Thyroid gland (tissue), 4 donors: ENCODE data around the gene NDST1. TPM values are rescaled to one million over a fixed set of nuclear protein-coding genes. Genes with fewer than 3 reads are reported as not detected.

Source experiments
- DNase-seq, 2 donors: peaks; one replicate each; pipeline ENCODE4 v3.0.0-alpha.2; 2019
- H3K27ac ChIP-seq, 3 donors: fragments of 200-600 bp; sonication (generic); 1 replicate in 2 of 3; 2 replicates in 1 of 3; pipeline ENCODE4 v1.5.1; 2016 to 2019; ENCODE audit warnings: mild to moderate bottlenecking in 1 of 3, moderate library complexity in 1 of 3
- H3K27me3 ChIP-seq: fragments of 200-600 bp; sonication (generic); one replicate; pipeline ENCODE4 v1.5.1; 2019
- H3K36me3 ChIP-seq, 2 donors: fragments of 200-600 bp; sonication (generic); one replicate each; pipeline ENCODE4 v1.5.1; 2016 to 2019
- H3K4me1 ChIP-seq, 2 donors: fragments of 200-600 bp; sonication (generic); one replicate each; pipeline ENCODE4 v1.5.1; 2017 to 2019
- H3K4me3 ChIP-seq, 3 donors: fragments of 200-600 bp; sonication (generic); replicated peaks in 1 of 3; 1 replicate in 2 of 3; 2 replicates in 1 of 3; pipeline ENCODE4 v1.5.1; 2016; ENCODE audit warnings: mild to moderate bottlenecking in 1 of 3
- H3K9me3 ChIP-seq: fragments of 200-600 bp; sonication (generic); one replicate; pipeline ENCODE4 v1.5.1; 2017
- CTCF ChIP-seq, 6 experiments: fragments of 200-600 bp in 3 of 6; fragments of 450-650 bp in 3 of 6; sonication (generic) in 3 of 6; IDR thresholded peaks; one replicate each; pipeline ENCODE4 v1.5.1; 2016 to 2019; ENCODE audit warnings: antibody characterized with exemption in 6 of 6, mild to moderate bottlenecking in 2 of 6, inconsistent platforms in 1 of 6, moderate library complexity in 1 of 6
- POLR2A ChIP-seq, 2 donors: fragments of 450-650 bp; IDR thresholded peaks; one replicate each; pipeline ENCODE4 v1.6.1; 2017; ENCODE audit warnings: antibody characterized with exemption in 2 of 2, mild to moderate bottlenecking in 2 of 2, moderate library complexity in 1 of 2
- WGBS, 2 donors: methylation state at CpG; one replicate each; pipeline ENCODE4 v1.1.5; 2017; 5-methylcytosine and 5-hydroxymethylcytosine counted together
- intact Hi-C: fragments of 100-400 bp; cut with DNase I; formaldehyde crosslinking; loops from one replicate; pipeline ENCODE4 v1.15.1; 2023
- total RNA-seq, 4 donors: library from RNA; depleted of rRNA; stranded (reverse); fragments of >200 nt; gene quantifications; one replicate each; pipeline ENCODE4 v1.2.3, GENCODE V29; 2016

The NDST1 gene
- total RNA-seq, 4 donors from 2014 or later: 84.9 to 171 (median 113) TPM

GRCh38 chr5:150604894-150605440, 97.0 kb downstream of the NDST1 start:
- Histone ChIP-seq H3K27me3 (no peaks in the 10 kb centered on the region), H3K27ac (no peak overlapping the region), H3K36me3 (no peaks in the 10 kb centered on the region), H3K4me1 (peaks cover 0 to 11% of the 10 kb centered on the region in 2 donors), H3K9me3 (no peaks in the 10 kb centered on the region), H3K4me3 (no peak overlapping the region)
- no peak for TF ChIP-seq CTCF (IDR thresholded peaks at IDR 0.05)
- TF ChIP-seq POLR2A (IDR thresholded peaks at IDR 0.05): no peak
- no peak for DNase-seq
- intact Hi-C loops: no loop called here
- WGBS, 2 donors: 91 to 98% methylated on average over 6 of the region's 6 CpGs

DNA sequence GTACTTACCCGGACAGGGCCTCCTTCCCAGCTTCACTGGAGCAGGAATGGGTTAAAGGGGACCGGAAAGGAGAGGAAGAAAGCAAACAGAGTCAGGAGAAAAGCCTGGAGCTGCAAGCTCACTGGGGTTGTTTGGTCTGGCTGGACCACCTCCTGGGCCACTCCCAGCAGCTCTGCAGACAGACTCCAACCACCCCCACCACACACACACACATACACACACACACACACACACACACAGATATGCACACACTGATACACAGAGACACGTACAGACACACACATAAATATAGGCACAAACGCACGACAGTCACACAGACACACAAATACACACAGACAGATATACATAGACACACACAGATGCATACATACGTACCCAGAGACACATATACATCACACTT, 97.6 kb downstream of the NDST1 start:
- WGBS, 2 donors: 75 to 76% methylated on average over 6 of the region's 6 CpGs
- H3K4me3 ChIP-seq: no peak overlapping the region
- no peak overlapping the region for H3K27ac ChIP-seq
- no peaks in the 10 kb centered on the region for H3K27me3 ChIP-seq
- TF ChIP-seq POLR2A (IDR thresholded peaks at IDR 0.05): no peak
- TF ChIP-seq CTCF (IDR thresholded peaks at IDR 0.05): no peak
- intact Hi-C loops: no loop called here
- DNase-seq: no peak
- peaks cover 0 to 9% of the 10 kb centered on the region in 2 donors for H3K4me1 ChIP-seq
- no peaks in the 10 kb centered on the region for H3K9me3 ChIP-seq
- H3K36me3 ChIP-seq: no peaks in the 10 kb centered on the region

DNA sequence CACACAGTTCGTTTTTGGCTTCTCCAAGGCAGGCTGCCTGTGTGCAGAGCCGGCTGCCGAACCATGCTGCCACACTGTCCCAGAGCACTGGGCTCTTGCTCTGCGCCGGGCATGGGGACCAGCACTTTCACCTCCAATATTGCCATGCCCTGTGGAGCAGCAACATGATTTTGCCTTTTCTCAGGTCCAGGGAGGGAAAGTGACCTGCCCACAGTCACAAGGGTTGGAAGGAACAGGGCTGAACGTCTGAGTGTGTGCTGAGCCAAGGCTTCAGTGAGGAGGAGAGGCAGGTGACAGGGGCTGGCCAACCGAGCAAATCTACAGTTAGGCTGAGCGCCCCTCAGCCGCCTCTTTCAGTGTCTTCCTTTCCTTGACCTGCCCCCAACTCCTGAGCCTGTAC, 98.5 kb downstream of the NDST1 start:
- H3K36me3 ChIP-seq: no peaks in the 10 kb centered on the region
- TF ChIP-seq POLR2A (IDR thresholded peaks at IDR 0.05): no peak
- no peak overlapping the region for H3K4me3 ChIP-seq
- intact Hi-C loops: no loop called here
- DNase-seq: no peak
- peaks cover 0 to 12% of the 10 kb centered on the region in 2 donors for H3K4me1 ChIP-seq
- no peaks in the 10 kb centered on the region for H3K9me3 ChIP-seq
- no peak overlapping the region for H3K27ac ChIP-seq
- WGBS, 2 donors: 81% methylated on average over 9 of the region's 9 CpGs
- no peaks in the 10 kb centered on the region for H3K27me3 ChIP-seq

GRCh38 chr5:150607105-150607504, 99.2 kb downstream of the NDST1 start:
- DNase-seq: no peak
- intact Hi-C loops: no loop called here
- H3K4me1 ChIP-seq: peaks cover 0 to 18% of the 10 kb centered on the region in 2 donors
- H3K9me3 ChIP-seq: no peaks in the 10 kb centered on the region
- WGBS, 2 donors: 91% methylated on average over 6 of the region's 6 CpGs
- H3K27me3 ChIP-seq: no peaks in the 10 kb centered on the region
- H3K4me3 ChIP-seq: no peak overlapping the region
- no peak for TF ChIP-seq POLR2A (IDR thresholded peaks at IDR 0.05)
- TF ChIP-seq CTCF (IDR thresholded peaks at IDR 0.05): no peak
- no peaks in the 10 kb centered on the region for H3K36me3 ChIP-seq
- no peak overlapping the region for H3K27ac ChIP-seq

Other genes starting within 250 kb of the NDST1 start
- not detected for gene CAMK2A, start 218.4 kb upstream of the NDST1 start, total RNA-seq
- gene ARSI, start 205.2 kb upstream of the NDST1 start, total RNA-seq: under 1 TPM in 2 of 4 donors, not detected in 2; 0.22 to 0.67 TPM
- 10 to 100 TPM; 20.7 to 28.0 (median 25.3) TPM for gene TCOF1, start 150.4 kb upstream of the NDST1 start, total RNA-seq
- 100 to 1,000 TPM; 287 to 675 (median 493) TPM for gene CD74, start 95.2 kb upstream of the NDST1 start, total RNA-seq
- 1,000 to 10,000 TPM; 2,017 to 5,540 (median 2,786) TPM for gene RPS14, start 58.4 kb upstream of the NDST1 start, total RNA-seq
- gene SYNPO, start 132.5 kb downstream of the NDST1 start, total RNA-seq: 10 to 100 TPM in 3 of 4 donors, 1 to 10 TPM in 1; 8.8 to 19.3 (median 14.1) TPM
- gene MYOZ3, start 153.1 kb downstream of the NDST1 start, total RNA-seq: under 1 TPM in 3 of 4 donors, not detected in 1; 0.11 to 0.29 (median 0.13) TPM
- gene RBM22, start 192.9 kb downstream of the NDST1 start, total RNA-seq: 10 to 100 TPM; 39.1 to 47.2 (median 42.9) TPM